Dendritic cell treated with granulocyte-macrophage colony-stimulating factor and Interleukin-4, amounts not matched to agents 40 ng/mL and 50 ng/mL, for 4 days (primary cell): ENCODE data around the gene SET.
A peak's percentile ranks its signal among the peaks of the same experiment; 100 is the strongest.

Experiments used
- H3K27ac Mint-ChIP-seq: one replicate; pipeline ENCODE4 v1.8.0; 2022; ENCODE audit warnings: mild to moderate bottlenecking, mixed read lengths
- H3K27me3 Mint-ChIP-seq: one replicate; pipeline ENCODE4 v1.8.0; 2022; ENCODE audit warnings: mild to moderate bottlenecking, mixed read lengths
- H3K36me3 Mint-ChIP-seq: one replicate; pipeline ENCODE4 v1.8.0; 2022; ENCODE audit warnings: low read depth, mixed read lengths
- H3K4me1 Mint-ChIP-seq: one replicate; pipeline ENCODE4 v1.8.0; 2022; ENCODE audit warnings: low read depth, mixed read lengths
- H3K4me3 Mint-ChIP-seq: one replicate; pipeline ENCODE4 v1.8.0; 2022; ENCODE audit warnings: mild to moderate bottlenecking, moderate library complexity, mixed read lengths
- H3K9me3 Mint-ChIP-seq: one replicate; pipeline ENCODE4 v1.8.0; 2022; ENCODE audit warnings: mixed read lengths
- intact Hi-C: fragments of 100-400 bp; cut with micrococcal nuclease; formaldehyde crosslinking; loops from one replicate; pipeline ENCODE4 v1.15.0; 2022

Gene SET

GRCh38 chr9:128712451-128713410 is 23.7 kb downstream of the SET start:
- Mint-ChIP-seq H3K36me3 (no peaks in the 10 kb centered on the region), H3K9me3 (no peaks in the 10 kb centered on the region), H3K27ac (no peak overlapping the region), H3K4me3 (no peak overlapping the region), H3K27me3 (no peaks in the 10 kb centered on the region), H3K4me1 (no peaks in the 10 kb centered on the region)
- intact Hi-C loops = no loop called here

- Mint-ChIP-seq H3K27ac (no peak overlapping the region), H3K27me3 (no peaks in the 10 kb centered on the region), H3K4me3 (no peak overlapping the region), H3K4me1 (no peaks in the 10 kb centered on the region), H3K9me3 (no peaks in the 10 kb centered on the region), H3K36me3 (no peaks in the 10 kb centered on the region)
- intact Hi-C loops = no loop called here
Measured at GRCh38 chr9:128713411-128713780, 24.4 kb downstream of the SET start.

- no peaks in the 10 kb centered on the region for H3K4me1 Mint-ChIP-seq
- H3K9me3 Mint-ChIP-seq = no peaks in the 10 kb centered on the region
- H3K4me3 Mint-ChIP-seq = no peak overlapping the region
- no peaks in the 10 kb centered on the region for H3K27me3 Mint-ChIP-seq
- intact Hi-C loops = no loop called here
- H3K27ac Mint-ChIP-seq = no peak overlapping the region
- no peaks in the 10 kb centered on the region for H3K36me3 Mint-ChIP-seq
Measured at GRCh38 chr9:128713941-128714573, 25.0 kb downstream of the SET start.

- intact Hi-C loops = no loop called here
- H3K27ac Mint-ChIP-seq = no peak overlapping the region
- H3K4me3 Mint-ChIP-seq = no peak overlapping the region
- peaks cover 5% of the 10 kb centered on the region for H3K36me3 Mint-ChIP-seq
- H3K9me3 Mint-ChIP-seq = no peaks in the 10 kb centered on the region
- H3K27me3 Mint-ChIP-seq = no peaks in the 10 kb centered on the region
- H3K4me1 Mint-ChIP-seq = no peaks in the 10 kb centered on the region
Measured at GRCh38 chr9:128714586-128715435, 25.8 kb downstream of the SET start.

DNA sequence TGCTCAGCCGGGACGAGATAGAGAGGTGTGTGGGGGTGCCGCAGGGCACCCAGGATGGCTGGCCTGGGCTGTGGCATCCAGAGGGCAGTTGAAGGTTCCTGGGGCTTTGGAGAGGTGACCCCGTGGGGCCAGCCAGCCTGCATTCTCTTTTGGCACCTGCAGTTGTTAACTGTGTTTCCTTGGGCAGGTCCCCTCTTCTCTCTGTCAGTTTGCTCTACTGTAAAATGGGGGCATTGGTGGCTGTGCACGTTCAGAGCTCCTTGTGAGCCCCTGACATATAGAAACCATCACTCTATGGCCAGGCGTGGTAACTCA is 26.4 kb downstream of the SET start:
- Mint-ChIP-seq H3K9me3 (no peaks in the 10 kb centered on the region), H3K27me3 (no peaks in the 10 kb centered on the region), H3K27ac (no peak overlapping the region), H3K4me1 (peaks cover 2% of the 10 kb centered on the region), H3K36me3 (peaks cover 11% of the 10 kb centered on the region), H3K4me3 (no peak overlapping the region)
- intact Hi-C loops = no loop called here

GRCh38 chr9:128716581-128717254 is 27.7 kb downstream of the SET start:
- intact Hi-C loops = no loop called here
- Mint-ChIP-seq H3K36me3 (peaks cover 24% of the 10 kb centered on the region), H3K4me1 (peaks cover 15% of the 10 kb centered on the region), H3K9me3 (no peaks in the 10 kb centered on the region), H3K27ac (no peak overlapping the region), H3K27me3 (no peaks in the 10 kb centered on the region), H3K4me3 (no peak overlapping the region)

- H3K27ac Mint-ChIP-seq = no peak overlapping the region
- H3K9me3 Mint-ChIP-seq = no peaks in the 10 kb centered on the region
- H3K27me3 Mint-ChIP-seq = no peaks in the 10 kb centered on the region
- H3K4me3 Mint-ChIP-seq = no peak overlapping the region
- peaks cover 33% of the 10 kb centered on the region for H3K36me3 Mint-ChIP-seq
- H3K4me1 Mint-ChIP-seq = peaks cover 28% of the 10 kb centered on the region
- intact Hi-C loops = no loop called here
Measured at GRCh38 chr9:128718047-128718446, 29.0 kb downstream of the SET start.

DNA sequence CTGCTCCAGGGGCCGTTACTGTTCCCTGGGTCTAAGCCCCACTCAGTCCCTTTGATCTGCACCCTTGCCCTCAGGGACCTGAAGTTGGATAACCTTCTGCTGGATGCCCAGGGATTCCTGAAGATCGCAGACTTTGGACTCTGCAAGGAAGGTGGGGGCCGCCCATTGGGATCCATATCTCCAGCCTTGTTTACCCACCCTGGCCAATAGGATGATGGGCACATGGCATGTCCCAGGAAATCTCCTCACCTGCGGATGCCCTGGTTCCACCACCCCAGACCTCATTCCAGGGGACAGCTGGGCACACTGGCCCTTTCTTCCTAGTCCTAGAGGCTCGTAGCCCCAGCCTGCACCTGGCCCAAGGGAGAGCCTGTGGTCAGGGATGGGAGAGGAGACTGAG is 29.5 kb downstream of the SET start:
- Mint-ChIP-seq H3K27me3 (no peaks in the 10 kb centered on the region), H3K36me3 (peaks cover 34% of the 10 kb centered on the region), H3K4me3 (no peak overlapping the region), H3K9me3 (no peaks in the 10 kb centered on the region), H3K27ac (no peak overlapping the region), H3K4me1 (peaks cover 32% of the 10 kb centered on the region)
- intact Hi-C loops = no loop called here

DNA sequence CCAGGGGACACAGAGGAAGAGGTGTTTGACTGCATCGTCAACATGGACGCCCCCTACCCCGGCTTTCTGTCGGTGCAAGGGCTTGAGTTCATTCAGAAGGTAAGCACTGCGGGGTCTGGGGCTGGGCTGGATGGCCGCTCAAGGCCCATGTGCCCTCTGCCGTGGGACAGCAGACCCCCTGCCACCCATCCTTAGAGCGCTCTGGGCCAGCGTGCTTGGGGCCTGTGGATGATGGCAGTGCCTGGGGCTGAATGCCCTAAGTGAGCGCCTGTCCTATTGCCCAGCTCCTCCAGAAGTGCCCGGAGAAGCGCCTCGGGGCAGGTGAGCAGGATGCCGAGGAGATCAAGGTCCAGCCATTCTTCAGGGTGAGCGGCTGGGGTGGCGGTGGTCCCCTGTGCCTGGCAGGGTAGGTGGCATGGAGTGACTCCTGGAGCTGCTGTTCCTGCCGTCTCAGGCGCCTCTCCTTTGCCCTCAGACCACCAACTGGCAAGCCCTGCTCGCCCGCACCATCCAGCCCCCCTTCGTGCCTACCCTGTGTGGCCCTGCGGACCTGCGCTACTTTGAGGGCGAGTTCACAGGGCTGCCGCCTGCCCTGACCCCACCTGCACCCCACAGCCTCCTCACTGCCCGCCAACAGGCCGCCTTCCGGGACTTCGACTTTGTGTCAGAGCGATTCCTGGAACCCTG is 31.0 kb downstream of the SET start:
- Mint-ChIP-seq H3K27me3 (no peaks in the 10 kb centered on the region), H3K4me3 (no peak overlapping the region), H3K9me3 (no peaks in the 10 kb centered on the region), H3K36me3 (peaks cover 43% of the 10 kb centered on the region), H3K27ac (no peak overlapping the region), H3K4me1 (peaks cover 44% of the 10 kb centered on the region)
- intact Hi-C loops = no loop called here

GRCh38 chr9:128720841-128721486 is 31.9 kb downstream of the SET start:
- Mint-ChIP-seq H3K9me3 (no peaks in the 10 kb centered on the region), H3K27ac (peak overlapping the region; percentile 28), H3K27me3 (no peaks in the 10 kb centered on the region), H3K4me1 (peaks cover 49% of the 10 kb centered on the region), H3K36me3 (peaks cover 43% of the 10 kb centered on the region), H3K4me3 (no peak overlapping the region)
- intact Hi-C loops = no loop called here

DNA sequence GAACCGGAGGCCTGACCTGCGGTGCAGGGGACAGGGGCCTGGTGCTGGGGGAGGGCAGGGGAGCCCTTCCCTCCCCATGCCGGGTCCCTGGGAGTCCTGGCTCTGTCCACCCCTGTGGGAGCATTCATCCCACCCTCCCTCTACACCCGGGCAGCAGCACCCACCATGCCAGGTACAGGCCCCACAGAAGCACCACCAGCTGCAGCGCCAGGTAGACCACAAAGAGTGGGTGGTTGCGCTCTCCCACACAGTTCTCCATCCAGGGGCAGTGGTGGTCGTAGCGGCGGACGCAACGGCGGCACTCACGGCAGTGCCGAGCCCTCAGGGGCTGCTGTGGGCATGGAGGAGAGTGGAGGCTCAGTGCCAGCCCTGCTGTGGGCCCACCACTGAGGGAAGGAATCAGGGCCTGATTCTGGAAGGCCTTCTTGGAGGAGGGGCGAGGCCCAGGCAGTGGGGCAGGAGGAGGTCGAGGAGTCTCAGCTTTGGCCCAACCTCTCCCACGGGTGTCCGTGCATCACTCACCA is 32.5 kb downstream of the SET start:
- peaks cover 43% of the 10 kb centered on the region for H3K36me3 Mint-ChIP-seq
- no peaks in the 10 kb centered on the region for H3K27me3 Mint-ChIP-seq
- no peaks in the 10 kb centered on the region for H3K9me3 Mint-ChIP-seq
- no peak overlapping the region for H3K4me3 Mint-ChIP-seq
- H3K27ac Mint-ChIP-seq = no peak overlapping the region
- intact Hi-C loops = no loop called here
- H3K4me1 Mint-ChIP-seq = peaks cover 52% of the 10 kb centered on the region

DNA sequence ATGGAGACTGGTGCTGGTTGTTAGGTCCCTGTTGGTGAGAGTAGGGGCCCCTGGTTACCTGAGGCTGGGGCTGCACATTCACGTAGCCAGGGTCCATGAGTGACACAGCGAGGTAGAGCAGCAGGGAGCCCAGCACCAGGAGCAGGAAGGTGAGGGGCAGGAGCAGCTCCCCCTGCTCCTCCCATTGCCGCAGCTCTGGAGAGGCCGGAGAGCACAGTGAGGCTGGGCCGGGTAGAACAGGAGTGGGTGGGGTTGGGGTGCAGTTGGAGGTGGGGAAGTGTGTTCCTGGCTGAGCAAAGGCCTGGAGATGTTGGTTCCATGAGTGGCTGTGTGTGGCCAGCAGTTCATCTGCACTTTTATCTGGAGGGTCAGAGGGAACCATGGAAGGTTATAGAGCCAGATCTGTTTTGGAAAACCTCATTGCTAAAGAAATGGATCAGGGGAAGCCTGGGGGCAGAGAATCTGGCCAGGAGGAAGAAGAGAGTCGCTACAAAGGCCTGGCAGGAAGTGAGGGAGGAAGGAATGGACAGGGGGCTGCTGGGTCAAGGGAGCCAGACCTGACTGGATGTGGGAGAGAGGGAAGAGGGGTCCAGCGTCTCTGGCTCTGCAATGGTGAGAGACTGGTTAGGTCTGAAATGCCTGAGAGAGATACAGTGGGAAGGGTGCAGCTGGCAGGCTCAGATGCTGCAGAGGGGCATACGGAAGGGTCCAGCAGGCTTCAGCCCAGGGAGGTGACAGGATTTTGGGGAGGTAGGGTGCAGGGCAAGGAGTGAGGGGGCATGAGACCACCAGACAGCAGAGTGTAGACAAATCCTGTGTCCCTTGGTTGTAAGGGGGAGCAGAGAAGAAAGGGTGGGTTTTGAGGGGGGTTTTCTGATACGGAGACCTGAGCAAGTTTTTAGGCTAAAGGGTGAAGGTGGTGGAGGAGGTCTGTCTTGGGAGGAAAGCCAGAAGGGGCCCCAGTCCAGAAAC is 33.6 kb downstream of the SET start:
- Mint-ChIP-seq H3K4me1 (peaks cover 52% of the 10 kb centered on the region), H3K27ac (peak overlapping the region; percentile 85), H3K4me3 (peak overlapping the region; percentile 91), H3K27me3 (no peaks in the 10 kb centered on the region), H3K9me3 (no peaks in the 10 kb centered on the region), H3K36me3 (peaks cover 43% of the 10 kb centered on the region)
- intact Hi-C loops = no loop called here
